Gastrocnemius medialis (tissue), 4 donors: Measurements from ENCODE around the gene IRF5.

Experiments used
- POLR2A ChIP-seq, 2 donors: fragments of 450-650 bp; IDR thresholded peaks; one replicate each; pipeline ENCODE4 v1.6.1; 2017; ENCODE audit warnings: antibody characterized with exemption in 2 of 2, mild to moderate bottlenecking in 2 of 2, moderate library complexity in 2 of 2
- TF ChIP-seq, protein P1 (sequence below), 5 experiments: fragments of 450-650 bp in 3 of 5; fragments of 200-600 bp in 2 of 5; sonication (generic) in 2 of 5; IDR thresholded peaks in 4 of 5; conservative IDR thresholded peaks in 1 of 5; 1 replicate in 4 of 5; 2 replicates in 1 of 5; pipeline ENCODE4 v1.5.1; 2016 to 2019; ENCODE audit warnings: antibody characterized with exemption in 5 of 5, mild to moderate bottlenecking in 3 of 5, moderate library complexity in 3 of 5

DNA sequence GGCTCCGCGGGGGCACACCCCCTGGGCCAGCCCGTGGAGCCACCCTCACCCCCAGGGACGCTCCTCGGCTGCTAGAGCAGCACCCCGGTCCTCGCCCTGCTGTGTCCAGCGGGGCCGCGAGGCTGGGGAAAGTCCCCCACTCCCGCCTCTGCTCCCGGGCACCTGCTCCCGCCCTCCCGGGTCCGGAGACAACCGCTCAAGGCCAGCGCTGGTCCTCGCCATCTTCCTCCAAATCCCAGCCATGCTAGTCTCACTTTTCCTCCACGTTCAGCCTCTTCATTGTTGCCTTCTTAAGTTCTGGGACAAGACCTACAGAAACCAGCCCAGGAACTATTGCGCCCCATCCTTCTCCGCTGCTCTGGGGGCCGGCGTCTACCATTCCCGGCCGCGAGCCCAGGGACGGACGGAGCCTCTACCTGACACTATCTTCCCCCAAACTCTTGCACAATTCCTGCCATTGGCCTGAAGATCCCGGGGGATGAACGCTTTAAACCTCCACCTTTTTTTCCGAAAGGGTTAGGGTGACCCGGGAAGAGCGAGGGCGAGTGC, 22.4 kb upstream of the IRF5 start:
- TF ChIP-seq, protein P1, sequence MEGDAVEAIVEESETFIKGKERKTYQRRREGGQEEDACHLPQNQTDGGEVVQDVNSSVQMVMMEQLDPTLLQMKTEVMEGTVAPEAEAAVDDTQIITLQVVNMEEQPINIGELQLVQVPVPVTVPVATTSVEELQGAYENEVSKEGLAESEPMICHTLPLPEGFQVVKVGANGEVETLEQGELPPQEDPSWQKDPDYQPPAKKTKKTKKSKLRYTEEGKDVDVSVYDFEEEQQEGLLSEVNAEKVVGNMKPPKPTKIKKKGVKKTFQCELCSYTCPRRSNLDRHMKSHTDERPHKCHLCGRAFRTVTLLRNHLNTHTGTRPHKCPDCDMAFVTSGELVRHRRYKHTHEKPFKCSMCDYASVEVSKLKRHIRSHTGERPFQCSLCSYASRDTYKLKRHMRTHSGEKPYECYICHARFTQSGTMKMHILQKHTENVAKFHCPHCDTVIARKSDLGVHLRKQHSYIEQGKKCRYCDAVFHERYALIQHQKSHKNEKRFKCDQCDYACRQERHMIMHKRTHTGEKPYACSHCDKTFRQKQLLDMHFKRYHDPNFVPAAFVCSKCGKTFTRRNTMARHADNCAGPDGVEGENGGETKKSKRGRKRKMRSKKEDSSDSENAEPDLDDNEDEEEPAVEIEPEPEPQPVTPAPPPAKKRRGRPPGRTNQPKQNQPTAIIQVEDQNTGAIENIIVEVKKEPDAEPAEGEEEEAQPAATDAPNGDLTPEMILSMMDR (IDR thresholded peaks at IDR 0.05 in 4 of 5, conservative IDR thresholded peaks at IDR 0.05 in 1 of 5), result no peak
- no peak for TF ChIP-seq POLR2A (IDR thresholded peaks at IDR 0.05)
